OCI-LY7 (cell line): ENCODE results near the gene HS3ST3B1.

Experiments used
- EZH2phosphoT487 ChIP-seq: fragments of 200-600 bp; sonication (generic); IDR thresholded peaks from 2 replicates; pipeline ENCODE4 v1.6.1; 2018; ENCODE audit warnings: low read depth, borderline replicate concordance, mild to moderate bottlenecking, mixed run types, antibody characterized with exemption, low read length, moderate library complexity, mixed read lengths
- TF ChIP-seq, protein P1 (sequence below): fragments of 200-600 bp; sonication (generic); conservative IDR thresholded peaks from 2 replicates; pipeline ENCODE4 v1.5.1; 2014; ENCODE audit warnings: mild to moderate bottlenecking, antibody characterized with exemption, low read length, moderate library complexity, mixed read lengths

GRCh38 chr17:14308965-14309879 lies 8.3 kb downstream of the HS3ST3B1 start:
- TF ChIP-seq EZH2phosphoT487 = no peak
- TF ChIP-seq, protein P1, sequence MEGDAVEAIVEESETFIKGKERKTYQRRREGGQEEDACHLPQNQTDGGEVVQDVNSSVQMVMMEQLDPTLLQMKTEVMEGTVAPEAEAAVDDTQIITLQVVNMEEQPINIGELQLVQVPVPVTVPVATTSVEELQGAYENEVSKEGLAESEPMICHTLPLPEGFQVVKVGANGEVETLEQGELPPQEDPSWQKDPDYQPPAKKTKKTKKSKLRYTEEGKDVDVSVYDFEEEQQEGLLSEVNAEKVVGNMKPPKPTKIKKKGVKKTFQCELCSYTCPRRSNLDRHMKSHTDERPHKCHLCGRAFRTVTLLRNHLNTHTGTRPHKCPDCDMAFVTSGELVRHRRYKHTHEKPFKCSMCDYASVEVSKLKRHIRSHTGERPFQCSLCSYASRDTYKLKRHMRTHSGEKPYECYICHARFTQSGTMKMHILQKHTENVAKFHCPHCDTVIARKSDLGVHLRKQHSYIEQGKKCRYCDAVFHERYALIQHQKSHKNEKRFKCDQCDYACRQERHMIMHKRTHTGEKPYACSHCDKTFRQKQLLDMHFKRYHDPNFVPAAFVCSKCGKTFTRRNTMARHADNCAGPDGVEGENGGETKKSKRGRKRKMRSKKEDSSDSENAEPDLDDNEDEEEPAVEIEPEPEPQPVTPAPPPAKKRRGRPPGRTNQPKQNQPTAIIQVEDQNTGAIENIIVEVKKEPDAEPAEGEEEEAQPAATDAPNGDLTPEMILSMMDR = no peak
